Rectal smooth muscle tissue (tissue), 1 donor: Measurements from ENCODE around the gene ANTXRL.
"Not testable (repeated sequence)": the region's sequence is repeated elsewhere in the genome, so short reads cannot be mapped to it uniquely, and the experiment has no call there.

Experiments used
- H3K27ac ChIP-seq: one replicate; pipeline ENCODE4 v1.7.0; 2013; ENCODE audit warnings: low read depth, low read length, inconsistent platforms
- H3K27me3 ChIP-seq: one replicate; pipeline ENCODE4 v1.7.0; 2013; ENCODE audit warnings: low read length; ENCODE audit not compliant: control insufficient read depth, insufficient read depth
- H3K36me3 ChIP-seq: one replicate; pipeline ENCODE4 v1.7.0; 2013; ENCODE audit warnings: low read length; ENCODE audit not compliant: control insufficient read depth, insufficient read depth
- H3K4me1 ChIP-seq: one replicate; pipeline ENCODE4 v1.7.0; 2013; ENCODE audit warnings: low read length; ENCODE audit not compliant: control insufficient read depth, insufficient read depth
- H3K4me3 ChIP-seq: one replicate; pipeline ENCODE4 v1.7.0; 2013; ENCODE audit warnings: low read length
- H3K9ac ChIP-seq: one replicate; pipeline ENCODE4 v1.7.0; 2013; ENCODE audit warnings: low read length

ANTXRL gene

DNA sequence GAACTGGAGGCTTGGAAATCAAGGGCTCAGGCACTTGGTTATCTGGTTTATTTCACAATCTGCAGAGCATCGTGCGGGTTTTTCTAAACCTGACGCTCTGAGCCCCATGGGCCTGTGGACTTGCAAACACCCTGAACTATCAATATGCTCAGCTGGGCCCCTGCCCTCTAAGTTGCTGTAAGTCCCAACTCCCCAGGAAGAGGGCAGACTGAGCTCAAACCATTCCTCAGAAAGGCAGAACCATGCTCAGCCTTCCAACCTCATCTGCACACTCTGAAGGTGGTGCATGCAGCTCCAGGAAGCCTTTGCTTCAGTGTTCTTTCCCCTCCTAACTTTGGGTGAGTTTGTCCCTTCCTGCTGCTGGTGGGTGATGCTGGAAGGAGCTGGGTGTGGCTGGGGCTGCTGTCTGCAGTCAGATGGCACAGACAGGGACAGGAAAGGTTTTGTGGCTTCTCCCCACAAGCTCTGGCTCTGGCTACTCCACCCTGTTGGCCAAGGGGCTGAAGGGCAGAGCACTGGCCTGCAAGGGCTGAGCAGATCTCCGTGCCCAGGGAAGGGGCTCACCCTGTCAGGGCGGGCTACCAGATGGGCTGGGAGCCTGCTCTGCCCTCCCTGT lies 92.5 kb downstream of the ANTXRL start:
- H3K9ac ChIP-seq, H3K27me3 ChIP-seq, H3K36me3 ChIP-seq, H3K4me3 ChIP-seq, H3K4me1 ChIP-seq, H3K27ac ChIP-seq: not testable (repeated sequence)
